ENCODE data around the gene POLR3B.

DNA sequence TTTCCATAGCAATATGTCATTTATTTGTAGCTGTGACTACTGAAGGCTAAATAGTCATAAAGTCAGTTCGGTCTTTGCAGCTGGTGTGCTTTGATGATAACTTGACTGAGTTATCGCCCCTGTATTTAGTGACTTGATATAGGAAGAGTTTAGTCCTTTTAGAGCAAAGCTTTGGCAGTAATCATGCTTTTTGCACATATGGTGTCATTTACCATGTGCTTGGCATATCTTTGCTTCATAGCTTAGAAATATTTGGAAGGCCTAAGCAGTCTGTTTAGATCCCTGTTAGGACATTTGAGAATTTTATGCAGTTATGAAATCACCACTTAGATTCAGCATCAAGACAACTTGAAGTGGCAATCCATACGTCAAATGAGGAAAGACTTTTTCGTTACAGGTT is 31.6 kb downstream of the POLR3B start:
- TF ChIP-seq, protein P1, sequence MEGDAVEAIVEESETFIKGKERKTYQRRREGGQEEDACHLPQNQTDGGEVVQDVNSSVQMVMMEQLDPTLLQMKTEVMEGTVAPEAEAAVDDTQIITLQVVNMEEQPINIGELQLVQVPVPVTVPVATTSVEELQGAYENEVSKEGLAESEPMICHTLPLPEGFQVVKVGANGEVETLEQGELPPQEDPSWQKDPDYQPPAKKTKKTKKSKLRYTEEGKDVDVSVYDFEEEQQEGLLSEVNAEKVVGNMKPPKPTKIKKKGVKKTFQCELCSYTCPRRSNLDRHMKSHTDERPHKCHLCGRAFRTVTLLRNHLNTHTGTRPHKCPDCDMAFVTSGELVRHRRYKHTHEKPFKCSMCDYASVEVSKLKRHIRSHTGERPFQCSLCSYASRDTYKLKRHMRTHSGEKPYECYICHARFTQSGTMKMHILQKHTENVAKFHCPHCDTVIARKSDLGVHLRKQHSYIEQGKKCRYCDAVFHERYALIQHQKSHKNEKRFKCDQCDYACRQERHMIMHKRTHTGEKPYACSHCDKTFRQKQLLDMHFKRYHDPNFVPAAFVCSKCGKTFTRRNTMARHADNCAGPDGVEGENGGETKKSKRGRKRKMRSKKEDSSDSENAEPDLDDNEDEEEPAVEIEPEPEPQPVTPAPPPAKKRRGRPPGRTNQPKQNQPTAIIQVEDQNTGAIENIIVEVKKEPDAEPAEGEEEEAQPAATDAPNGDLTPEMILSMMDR (optimal IDR thresholded peaks at IDR 0.05 in 1 of 3, IDR thresholded peaks at IDR 0.05 in 1 of 3, conservative IDR thresholded peaks at IDR 0.05 in 1 of 3; ENCODE audit: extremely low read depth in 1 of 3, insufficient read depth in 2 of 3, low read length in 3 of 3): no peak
- no peak for TF ChIP-seq EZH2 (IDR thresholded peaks at IDR 0.05; ENCODE audit: low read length)

Data from keratinocyte (primary cell).